GM15510 (cell line): ENCODE measurements around the gene TXNRD2.

Experiments
- POLR2A ChIP-seq: IDR thresholded peaks from 3 replicates; pipeline ENCODE4 v1.6.1; 2011; ENCODE audit warnings: borderline replicate concordance; ENCODE audit not compliant: insufficient read length; ENCODE audit errors: extremely low read depth

TXNRD2 gene

GRCh38 chr22:19890502-19891316 lies 50.9 kb downstream of the TXNRD2 start:
- no peak for TF ChIP-seq POLR2A

GRCh38 chr22:19889951-19890350 lies 51.7 kb downstream of the TXNRD2 start:
- TF ChIP-seq POLR2A: no peak

DNA sequence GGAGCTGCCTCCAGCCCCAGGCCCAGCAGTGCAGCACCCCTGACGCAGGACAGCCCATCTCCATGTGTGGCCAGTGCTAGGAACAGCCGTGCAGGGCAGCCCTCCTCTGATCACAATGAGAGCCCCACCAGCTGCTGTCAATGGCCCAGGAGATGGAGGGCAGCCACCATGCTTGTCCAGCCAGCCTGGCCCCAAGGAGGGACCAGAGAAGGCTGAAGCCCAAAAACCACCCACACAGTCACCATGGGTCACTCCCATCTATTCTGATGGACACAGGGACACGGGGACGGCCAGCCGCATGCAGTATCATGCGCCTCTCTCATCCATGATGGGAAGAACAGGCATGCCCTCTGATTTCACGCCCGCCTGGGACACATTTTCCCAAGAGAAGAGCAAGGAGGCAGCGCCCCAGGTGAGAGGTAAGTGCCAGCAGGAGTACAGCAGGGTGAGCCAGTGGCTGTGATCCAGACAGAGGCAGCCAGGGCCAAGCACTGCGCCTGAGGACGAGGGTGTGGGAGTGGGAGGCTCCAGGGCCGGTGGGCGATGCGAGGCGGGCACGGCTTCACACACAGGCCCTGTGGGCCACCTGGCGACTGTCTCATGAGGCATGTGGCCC lies 53.4 kb downstream of the TXNRD2 start:
- TF ChIP-seq POLR2A: no peak

- TF ChIP-seq POLR2A: no peak
Measured at GRCh38 chr22:19887256-19887985, 54.2 kb downstream of the TXNRD2 start.

GRCh38 chr22:19886605-19887255 lies 54.9 kb downstream of the TXNRD2 start:
- TF ChIP-seq POLR2A: no peak

DNA sequence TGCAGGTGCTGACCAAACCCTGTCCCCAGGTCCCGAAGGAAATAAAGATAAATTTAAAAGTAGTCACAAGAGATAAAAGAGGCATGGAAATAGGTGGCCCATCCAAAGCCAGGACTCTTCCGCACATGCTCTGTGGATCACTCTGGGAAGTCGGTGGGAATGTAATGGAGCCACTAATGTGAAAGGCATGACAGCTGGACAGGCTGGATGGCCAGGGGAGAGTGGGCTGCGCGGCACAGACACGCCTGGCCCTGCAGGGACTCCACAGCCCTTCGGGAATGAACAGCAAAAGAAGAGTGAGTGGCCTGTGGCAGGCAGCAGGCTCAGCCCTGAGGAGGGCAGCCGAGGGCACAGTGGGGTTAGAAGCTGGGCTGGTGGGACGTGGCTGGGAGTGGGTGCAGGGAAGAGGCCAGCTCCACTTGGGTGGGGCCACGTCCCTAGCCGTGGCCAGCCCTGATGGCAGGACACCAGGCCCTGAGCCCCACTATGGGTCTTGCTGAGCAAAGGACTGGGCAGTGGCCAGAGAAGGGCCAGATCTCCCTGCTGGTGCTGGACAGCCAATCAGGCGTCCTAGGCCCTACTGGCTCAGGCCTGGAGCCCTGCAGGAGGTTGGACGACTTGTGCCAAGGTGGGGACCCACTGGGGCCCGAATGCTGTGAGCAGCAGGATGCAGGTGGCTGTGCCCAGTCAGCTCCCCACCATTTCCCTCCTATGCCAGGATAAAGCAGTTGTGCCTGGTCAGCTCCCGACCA lies 55.6 kb downstream of the TXNRD2 start:
- no peak for TF ChIP-seq POLR2A

DNA sequence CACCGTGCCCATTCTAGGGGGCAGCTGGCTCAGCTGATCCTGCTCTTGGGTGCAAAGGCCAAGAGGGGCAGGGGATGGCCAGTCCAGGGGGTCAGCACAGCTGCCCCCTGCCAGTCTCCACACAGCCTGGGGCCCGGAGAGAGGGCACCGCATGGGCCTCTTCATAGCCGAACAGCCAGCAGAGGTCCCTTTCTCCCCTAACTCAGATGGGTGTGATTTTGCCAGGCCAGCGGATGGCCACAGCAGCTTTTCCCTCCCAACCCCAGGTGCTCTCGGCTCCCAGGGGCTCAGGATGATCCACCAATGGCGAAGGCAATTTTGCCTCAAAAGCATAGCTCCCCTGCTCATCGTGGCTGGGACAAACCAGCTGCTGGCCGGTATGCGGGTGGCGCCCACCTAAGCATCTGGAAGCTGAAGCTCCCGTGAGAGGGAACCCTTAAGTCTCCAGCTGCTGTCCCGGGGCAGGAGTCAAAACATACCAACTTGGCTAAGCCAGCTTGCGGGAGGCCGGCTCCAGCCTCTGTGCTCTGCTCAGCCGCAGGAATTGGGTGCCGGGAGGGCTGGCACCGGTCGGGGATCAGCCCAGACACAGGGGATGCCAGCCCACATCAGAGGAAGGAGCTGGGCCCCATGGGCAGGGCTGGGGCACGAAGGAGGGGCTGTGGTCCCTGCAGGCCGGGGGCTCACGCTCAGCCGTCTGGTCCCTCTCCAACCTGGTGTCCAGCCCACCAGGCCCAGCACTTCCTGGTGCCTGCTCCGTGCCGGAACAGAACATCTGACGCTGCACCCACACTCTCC lies 56.5 kb downstream of the TXNRD2 start:
- no peak for TF ChIP-seq POLR2A

GRCh38 chr22:19884161-19884953 lies 57.3 kb downstream of the TXNRD2 start:
- TF ChIP-seq POLR2A: no peak

GRCh38 chr22:19882446-19883381 lies 58.9 kb downstream of the TXNRD2 start:
- TF ChIP-seq POLR2A: no peak

GRCh38 chr22:19880786-19881569 lies 60.6 kb downstream of the TXNRD2 start:
- TF ChIP-seq POLR2A: no peak
